Activated CD4-positive, CD25-positive, alpha-beta regulatory T cell treated with anti-CD3 and anti-CD28 coated beads, Interleukin-2, amount 50 U/mL, for 72 hours (primary cell): ENCODE measurements around the gene LMBR1.
"Not testable (repeated sequence)": the region's sequence is repeated elsewhere in the genome, so short reads cannot be mapped to it uniquely, and the experiment has no call there.

Experiments
- DNase-seq: peaks from one replicate; pipeline ENCODE4 v3.0.0; 2021

The LMBR1 gene

DNA sequence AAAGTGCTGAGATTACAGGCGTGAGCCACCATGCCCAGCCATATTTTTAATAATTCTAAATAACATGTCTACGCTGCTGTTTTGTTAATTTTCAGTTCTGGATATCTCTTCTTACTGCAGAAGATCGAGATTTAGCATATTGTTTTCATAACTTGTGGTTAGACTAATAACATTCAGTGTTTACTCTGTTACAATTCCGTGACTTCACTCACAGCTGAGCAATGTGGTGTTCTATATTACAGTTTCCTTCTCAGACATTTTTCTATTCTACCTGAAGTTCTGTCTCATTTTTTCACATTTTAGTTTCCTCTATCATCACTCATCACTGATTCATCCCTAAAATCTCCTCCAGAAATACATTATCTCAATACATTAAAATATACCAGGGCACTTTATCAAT, 241.5 kb downstream of the LMBR1 start:
- no peak for DNase-seq

DNA sequence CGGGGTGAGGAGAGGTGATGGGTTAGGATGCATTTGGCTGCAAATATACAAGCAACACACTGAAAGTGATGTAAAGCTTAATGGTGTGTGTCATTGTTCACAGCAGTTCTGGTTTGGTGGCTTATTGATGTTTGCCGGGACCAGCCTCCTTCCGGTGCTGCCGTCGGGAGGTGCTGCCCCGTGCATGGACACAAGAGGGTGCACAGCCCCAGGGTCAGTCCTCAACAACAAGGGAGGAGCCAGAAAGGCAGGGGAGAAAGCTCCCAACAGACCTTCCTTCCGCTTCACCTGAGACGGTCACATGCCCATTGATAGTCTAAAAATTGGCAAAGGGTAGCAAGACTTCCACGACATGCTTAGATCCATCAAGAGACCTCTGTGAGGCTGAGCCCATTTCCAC, 242.9 kb downstream of the LMBR1 start:
- no peak for DNase-seq

DNA sequence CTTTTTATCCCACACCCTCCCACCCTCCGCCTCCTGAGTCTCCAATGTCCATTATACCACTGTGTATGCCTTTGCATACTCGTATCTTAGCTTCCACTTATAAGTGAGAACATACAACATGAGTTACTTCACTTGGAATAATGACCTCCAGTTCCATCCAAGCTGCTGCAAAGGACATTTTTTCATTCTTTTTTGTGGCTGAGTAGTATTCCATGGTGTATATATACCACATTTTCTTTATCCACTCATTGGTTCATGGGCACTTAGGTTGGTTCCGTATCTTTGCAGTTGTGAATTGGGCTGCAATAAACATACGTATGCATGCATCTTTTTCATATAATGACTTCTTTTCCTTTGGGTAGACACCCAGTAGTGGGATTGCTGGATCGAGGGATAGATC, 245.7 kb downstream of the LMBR1 start:
- not testable (repeated sequence) for DNase-seq

DNA sequence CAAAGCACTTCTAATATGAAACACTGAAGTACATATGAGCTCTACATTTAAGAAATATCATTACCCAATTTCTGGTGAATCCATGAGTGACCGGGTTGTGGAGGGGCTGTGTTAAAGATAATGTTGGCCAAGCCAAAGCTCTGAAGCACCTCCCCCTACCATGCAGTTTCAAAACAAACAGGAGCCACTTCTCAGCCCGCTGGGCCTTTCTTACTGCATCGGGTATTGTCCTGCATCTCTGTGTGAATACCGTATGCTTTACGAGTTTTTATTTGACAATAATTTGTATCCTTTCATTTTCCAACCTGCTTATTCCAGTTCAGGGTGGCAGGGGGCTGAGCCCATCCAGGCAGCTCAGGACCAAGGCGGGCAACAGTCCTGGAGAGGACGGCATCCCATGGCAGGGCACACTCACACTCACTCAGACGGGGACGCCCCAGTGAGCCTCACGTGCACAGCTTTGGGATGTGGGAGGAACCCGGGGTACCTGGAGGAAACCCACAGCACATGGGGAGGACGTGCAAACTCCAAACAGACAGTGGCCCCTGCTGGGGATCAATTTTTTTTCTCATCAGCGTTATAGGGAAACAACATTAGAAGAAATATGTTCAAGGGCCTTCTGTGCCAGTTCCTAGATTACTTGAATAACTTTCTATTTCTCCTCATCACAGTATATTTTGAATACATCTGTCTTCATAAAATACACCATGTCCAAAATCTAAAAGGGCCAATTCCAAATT, 250.5 kb downstream of the LMBR1 start:
- DNase-seq, result no peak

DNA sequence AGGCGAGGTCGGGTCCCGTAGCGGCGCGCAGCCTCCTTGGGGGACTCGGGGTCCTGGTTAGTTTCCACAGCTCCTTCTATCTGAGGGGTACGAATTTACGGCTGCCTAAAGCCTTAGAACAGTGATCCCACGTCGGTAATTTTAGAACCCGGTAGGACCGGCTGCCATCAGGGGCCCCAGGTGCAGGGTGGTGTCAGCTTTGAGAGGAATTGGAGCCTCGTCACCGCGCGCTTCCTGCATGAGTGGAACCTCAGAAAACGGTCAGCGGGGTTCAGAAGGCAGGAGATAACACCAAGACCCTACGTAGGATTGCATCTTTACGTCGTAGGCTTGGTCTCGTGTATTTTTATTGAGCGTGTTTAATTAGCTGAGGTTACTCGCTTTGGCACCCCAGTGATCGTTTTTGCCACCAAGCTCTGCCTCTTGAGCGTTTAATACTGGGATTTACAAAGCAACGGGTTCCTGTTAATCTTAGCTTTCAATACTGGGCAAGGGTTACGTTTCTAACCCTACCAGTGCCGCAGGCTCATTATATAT, 252.0 kb downstream of the LMBR1 start:
- no peak for DNase-seq

DNA sequence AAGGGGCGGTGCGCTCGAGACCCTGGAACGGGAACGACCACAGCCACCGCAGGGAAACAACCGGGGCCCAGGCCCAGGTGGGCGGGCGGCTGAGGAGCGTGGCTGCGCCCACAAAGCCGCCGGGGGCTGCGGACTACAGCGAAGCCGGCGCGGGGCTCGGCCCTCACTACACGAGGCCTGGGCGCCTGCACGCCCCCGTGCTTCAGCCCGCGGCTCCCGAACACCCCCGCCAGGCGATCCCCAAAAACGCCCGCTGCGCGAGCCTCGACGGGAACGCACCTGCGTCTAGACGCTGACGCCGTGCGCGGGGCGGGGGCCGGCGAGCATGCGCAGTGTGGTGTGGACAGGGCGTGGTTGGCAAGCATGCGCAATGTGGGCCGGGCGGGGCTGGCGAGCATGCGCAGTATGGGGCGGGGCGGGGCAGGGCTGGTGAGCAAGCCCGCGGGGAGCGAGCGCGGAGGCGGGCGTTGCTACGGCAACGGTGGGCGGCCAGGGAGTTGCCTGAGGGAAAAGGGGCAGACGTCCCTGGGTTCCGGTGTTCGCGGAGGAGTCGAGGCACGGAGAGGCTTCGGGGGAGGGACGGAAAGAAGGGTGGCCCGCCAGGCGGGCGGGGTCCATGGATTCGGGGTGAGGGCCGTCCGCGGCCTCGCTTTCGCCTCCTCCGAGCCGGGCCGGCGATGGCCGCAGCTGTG, 252.6 kb downstream of the LMBR1 start, which contains the start of gene RNF32:
RNF32 (plus strand) TSS at position 518 of the 692 bp plus-strand sequence. CDS start 3,104 bp downstream, outside the sequence.
- peak; percentile 97 for DNase-seq

DNA sequence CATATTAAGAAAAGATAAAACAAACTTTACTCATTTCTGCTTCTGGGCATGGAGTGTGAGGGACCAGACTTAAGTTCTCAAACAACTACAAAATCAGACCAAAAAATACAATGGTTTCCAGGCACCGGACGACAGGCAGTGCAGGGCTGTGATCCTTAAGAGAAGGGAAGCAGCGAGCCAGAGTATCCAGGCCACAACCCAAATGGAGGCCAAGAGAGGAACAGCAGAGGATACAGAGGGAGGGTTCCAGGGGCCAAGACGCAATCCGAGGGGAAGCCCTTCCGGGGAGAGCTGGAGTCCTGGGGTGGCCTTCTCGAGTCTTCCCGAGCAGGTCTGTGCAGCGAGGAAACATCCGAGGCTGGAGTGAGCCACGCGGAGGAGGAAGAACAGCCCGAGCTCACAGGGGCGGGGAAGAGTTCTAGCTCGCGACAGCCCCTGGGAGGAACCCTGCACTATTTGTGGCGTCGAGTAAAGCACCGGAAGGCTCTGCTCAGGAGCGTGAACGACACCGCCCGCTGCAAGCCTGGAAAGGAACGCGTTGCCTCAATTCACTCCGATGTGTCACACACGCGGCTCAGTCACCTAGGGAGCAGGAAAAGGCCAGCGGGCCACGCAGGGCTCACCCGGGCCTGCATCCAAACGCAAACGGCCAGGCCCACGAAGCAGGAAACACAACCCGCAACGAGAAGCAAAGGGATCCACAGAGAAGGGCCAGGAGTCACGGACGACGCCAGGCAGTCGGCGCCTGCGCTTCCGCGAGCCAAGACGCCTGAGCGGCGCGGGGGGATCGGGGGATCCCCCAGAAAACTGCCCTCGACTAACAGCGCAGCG, 253.3 kb downstream of the LMBR1 start:
- DNase-seq, result no peak

DNA sequence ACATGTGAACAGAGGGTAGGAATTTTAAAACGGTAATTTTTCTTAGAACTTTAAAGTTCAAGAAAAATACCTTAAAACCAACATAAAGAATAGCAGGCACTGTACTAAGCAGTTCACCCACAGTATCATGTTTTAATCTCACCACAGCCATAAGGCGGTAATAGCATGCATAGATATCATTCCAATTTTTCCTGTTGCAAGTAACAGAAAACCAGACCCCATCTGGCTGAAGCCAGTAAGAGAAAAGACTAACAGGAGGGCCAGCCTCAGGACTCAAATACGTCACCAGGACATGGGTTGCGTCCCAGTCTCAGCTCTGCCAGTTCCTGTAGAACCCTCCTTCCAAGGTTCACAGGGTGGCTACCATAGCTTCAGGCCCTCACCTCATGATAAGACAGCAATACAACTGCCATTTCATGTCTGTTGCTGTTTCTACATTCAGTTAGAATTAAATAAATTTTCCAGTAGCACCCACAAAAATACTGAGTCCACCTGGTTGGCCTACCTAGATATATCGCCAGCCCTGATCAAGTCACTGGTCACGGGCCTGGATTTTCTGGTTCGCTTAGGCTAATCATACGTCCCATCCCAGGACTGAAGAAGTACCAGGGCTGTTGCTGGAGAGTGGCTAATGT, 254.4 kb downstream of the LMBR1 start:
- DNase-seq, result no peak

DNA sequence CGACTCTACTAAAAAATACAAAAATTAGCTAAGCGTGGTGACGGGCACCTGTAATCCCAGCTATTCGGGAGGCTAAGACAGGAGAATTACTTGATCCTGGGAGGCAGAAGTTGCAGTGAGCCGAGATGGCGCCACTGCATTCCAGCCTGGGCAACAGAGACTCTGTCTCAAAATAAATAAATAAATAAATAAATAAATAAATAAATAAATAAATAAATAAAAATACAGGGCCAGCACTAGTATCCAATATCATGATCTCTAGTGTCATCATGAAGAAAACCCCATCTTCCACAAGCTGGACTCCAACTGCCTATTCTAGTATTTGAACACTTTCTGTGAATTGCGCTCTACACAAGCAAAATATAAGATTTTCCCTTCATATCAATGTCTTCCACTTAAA, 255.9 kb downstream of the LMBR1 start:
- not testable (repeated sequence) for DNase-seq

DNA sequence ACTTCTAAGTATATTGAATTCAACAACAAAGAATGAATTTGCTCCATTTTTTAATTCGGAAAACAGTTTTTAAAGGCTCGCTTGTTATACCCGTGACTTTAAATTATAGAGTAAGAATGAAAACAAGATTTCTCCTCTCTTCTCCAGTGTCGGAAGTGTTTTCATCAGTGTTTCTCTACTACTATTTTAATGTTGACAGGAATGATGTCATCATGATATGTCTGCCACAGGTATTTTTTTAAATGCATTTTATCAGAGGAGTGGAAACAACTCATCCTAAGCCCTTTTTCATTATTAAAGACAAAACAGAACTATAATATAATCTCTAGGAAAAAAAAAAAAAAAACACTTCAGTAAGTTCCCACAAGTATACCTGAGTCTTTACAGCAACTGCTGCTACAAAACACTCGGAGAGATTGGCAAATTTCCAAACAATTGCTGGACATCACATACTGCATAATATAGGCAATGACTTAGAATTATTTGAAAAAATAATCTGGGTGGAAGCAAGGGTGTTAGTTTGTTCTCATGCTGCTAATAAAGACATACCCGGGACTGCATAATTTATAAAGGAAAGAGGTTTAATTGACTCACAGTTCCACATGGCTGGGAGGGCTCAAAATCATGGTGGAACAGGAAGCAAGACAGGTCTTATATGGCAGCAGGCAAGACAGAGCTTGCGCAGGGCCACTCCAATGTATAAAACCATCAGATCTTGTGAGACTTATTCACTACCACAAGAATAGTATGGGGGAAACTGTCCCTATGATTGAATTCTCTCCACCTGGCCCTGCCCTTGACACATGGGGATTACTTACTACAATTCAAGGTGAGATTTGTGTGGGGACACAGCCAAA, 257.2 kb downstream of the LMBR1 start:
- no peak for DNase-seq

DNA sequence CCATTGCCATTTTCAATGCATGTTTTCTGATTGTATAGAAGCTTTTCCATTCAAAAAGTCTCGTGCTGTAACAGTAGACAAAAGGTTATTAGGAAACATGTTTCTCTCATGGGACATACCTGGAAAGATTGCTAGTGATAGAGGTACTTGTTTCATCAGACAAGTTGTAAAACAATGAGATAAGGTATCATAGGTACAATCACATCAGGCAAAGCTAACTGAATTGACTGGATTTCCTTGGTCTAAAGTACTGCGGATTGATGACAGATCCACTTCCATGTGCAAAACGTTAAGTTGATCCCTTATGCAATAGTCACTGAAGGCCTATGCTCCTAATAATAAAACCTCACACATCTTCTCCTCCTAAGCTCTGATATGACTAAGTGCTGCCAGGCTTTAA, 258.9 kb downstream of the LMBR1 start:
- DNase-seq, result no peak

DNA sequence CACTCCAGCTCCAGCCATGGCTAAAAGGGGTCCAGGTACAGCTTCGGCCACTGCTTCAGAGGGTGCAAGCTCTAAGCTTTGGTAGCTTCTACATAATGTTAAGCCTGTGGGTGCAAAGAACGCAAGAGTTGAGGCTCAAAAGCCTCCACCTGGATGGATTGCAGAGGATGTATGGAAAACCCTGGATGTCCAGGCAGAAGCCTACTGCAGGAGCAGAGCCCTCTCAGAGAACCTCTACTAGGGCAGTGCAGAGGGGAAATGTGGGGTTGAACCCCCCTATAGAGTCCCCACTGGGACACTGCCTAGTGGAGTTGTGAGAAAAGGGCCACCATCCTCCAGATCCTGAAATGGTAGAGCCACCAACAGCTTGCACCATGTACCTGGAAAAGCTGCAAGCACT, 263.1 kb downstream of the LMBR1 start:
- no peak for DNase-seq

DNA sequence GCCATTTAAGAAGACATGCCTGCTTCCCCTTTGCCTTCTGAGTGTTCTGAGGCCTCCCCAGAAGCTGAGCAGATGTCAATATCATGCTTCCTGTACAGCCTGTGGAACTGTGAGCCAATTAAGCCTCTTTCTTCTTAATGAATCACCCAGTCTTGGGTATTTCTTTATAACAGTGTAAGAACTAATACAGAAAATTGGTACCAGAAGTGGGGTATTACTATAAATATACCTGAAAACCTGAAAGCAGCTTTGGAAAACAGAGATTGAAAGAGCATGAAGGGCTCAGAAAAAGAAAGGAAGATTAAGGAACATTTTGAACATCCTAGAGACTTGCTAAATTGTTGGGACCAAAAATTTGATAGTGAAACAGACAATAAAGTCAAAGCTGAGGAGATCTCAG, 264.4 kb downstream of the LMBR1 start:
- DNase-seq, result no peak
